VCaP (cell line): ENCODE results near the gene SMAD5.

Source experiments
- H3K27ac ChIP-seq: fragments of 450-650 bp; 2 replicates; pipeline ENCODE4 v1.5.1; 2017
- CTCF ChIP-seq: fragments of 450-650 bp; conservative IDR thresholded peaks from 2 replicates; pipeline ENCODE4 v1.5.1; 2017; ENCODE audit warnings: mild to moderate bottlenecking, moderate library complexity

SMAD5 gene

DNA sequence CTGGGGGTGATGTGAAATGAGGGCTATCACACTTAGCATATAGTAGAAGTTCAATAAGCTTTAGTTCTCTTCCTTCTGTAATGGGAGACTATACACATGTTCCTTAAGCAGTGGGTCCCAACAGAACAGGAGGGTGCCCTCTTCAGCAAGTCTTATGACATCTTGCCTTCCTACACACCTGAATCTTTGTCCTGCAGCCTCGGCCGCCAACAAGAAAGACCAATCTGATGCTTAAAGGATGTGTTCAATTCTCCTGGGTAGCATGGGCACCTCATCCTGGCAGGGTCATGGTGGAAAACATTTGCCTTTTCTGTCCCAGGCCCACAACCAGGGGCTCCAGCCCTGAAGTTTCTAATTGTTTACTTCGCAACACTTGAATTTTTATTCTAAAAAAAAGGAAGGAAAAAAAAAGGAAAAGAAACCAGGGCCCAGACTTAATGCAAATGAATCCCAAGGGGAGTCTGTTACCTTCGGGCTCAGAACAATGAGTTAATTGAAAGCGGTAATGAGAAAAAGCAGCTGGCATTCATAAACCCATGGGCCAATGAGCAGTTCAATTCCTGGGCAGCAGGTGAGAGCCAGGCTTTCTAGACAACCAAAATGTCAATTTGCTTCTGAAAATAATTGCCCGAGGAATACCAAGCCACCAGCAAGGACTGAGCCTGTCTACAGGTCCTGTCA, 26.2 kb upstream of the SMAD5 start:
- no peak overlapping the region for H3K27ac ChIP-seq
- no peak for TF ChIP-seq CTCF

GRCh38 chr5:136108180-136108611, 24.4 kb upstream of the SMAD5 start:
- no peak for TF ChIP-seq CTCF
- H3K27ac ChIP-seq = no peak overlapping the region

DNA sequence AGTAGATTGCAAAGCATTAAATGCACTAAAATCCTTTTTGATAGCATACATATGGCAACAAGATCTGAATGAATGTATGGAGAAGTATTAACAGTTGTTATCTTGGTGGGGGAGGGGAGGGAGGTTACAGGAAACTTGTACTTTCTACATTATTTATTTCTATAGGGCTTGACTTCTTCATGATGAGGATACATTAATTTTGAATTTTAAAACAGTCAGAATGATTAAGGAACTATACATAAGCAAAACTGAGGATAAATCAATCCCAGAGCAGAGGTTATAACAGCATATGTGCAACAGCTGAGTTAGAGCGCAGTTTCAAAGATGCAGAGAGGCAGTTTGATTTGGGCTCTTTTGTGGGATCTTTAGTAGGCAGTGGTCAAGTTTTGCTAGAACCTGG, 23.9 kb upstream of the SMAD5 start:
- TF ChIP-seq CTCF = no peak
- no peak overlapping the region for H3K27ac ChIP-seq

DNA sequence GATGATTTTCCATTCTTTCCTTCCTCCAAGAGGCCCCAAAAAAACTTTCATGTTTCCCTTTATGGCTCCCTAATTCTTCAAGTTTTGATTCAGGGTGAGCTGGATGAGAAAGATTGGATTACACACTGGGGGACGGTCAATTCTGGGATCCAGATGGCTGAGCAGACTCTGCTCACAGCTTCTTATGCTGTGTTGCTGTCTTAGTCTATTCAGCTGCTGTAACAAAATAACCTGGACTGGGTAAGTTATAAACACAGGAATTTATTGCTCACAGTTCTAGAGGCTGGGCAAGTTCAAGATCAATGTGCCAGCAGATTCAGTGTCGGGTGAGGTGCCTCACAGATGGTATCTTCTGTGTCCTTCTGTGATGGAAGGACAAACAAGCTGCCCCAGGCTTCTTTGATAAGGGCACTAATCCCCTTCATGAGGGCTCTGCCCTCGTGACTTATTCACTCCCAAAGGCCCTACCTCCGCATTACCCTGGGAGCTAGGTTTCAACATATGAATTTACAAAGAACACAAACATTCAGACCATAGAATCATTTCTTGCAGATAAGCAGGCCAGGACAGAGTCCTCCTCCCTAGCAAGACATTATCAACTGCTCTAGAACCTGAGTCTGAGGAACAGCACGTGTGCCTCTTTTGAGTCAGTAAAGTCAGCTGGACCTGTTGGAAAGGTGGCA, 23.1 kb upstream of the SMAD5 start:
- no peak overlapping the region for H3K27ac ChIP-seq
- no peak for TF ChIP-seq CTCF

- no peak overlapping the region for H3K27ac ChIP-seq
- TF ChIP-seq CTCF = no peak
Measured at GRCh38 chr5:136113606-136114005, 19.0 kb upstream of the SMAD5 start.

GRCh38 chr5:136114414-136115125, 18.1 kb upstream of the SMAD5 start:
- TF ChIP-seq CTCF = no peak
- H3K27ac ChIP-seq = no peak overlapping the region

DNA sequence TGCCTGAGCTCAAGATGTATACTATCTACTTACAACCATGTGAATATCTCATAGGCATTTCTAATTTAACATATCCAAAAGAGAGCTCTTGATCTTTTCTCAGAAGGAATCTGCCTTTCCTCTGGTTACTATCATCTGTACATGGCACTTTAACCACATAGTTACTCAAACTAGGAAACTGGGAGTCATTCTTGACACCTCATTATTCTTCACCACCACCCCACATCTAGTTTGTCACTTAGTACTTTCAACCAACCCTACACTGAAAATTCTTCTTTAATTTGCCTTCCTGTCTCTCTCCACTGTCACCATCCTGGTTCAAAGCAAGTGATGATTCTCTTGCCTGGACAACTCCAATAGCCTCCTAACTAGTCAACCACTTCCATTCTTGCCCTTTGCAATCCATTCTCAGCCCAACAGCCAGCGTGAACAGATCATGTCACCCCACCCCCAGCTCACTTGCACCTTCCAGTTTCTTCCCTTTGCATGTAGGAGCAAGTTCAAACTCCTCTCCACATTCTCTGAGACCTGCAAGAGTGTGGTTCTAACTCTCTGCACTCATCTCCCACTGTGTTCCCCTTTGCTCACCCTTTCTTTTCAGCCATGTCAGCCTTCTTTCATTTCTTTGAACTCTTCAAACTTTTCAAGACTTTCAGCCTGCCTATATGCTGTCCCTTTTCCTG, 17.3 kb upstream of the SMAD5 start:
- no peak for TF ChIP-seq CTCF
- no peak overlapping the region for H3K27ac ChIP-seq
